Epithelial cell of prostate (primary cell): ENCODE results near the gene SLC2A14.
"Not testable (repeated sequence)": the region's sequence is repeated elsewhere in the genome, so short reads cannot be mapped to it uniquely, and the experiment has no call there.

Experiments used
- DNase-seq: peaks from one replicate; pipeline ENCODE4 v3.0.0-alpha.2; 2011; ENCODE audit warnings: low read depth, low spot score
- H3K27ac ChIP-seq: fragments of 450-650 bp; 2 replicates; pipeline ENCODE4 v1.5.1; 2017; ENCODE audit warnings: mild to moderate bottlenecking

Gene SLC2A14

DNA sequence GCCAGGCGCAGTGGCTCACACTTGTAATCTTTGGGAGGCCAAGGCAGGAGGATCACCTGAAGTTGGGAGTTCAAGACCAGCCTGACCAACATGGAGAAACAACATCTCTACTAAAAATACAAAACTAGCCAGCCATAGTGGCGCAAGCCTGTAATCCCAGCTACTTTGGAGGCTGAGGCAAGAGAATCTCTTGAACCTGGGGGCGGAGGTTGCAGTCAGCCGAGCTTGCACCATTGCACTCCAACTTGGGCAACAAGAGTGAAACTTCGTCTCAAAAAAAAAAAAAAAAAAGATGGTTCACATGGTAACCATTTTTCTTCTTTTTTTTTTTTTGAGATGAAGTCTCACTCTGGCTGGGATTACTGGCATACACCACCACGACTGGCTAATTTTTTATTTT, 35.3 kb downstream of the SLC2A14 start:
- no peak for DNase-seq
- H3K27ac ChIP-seq: no peak overlapping the region

DNA sequence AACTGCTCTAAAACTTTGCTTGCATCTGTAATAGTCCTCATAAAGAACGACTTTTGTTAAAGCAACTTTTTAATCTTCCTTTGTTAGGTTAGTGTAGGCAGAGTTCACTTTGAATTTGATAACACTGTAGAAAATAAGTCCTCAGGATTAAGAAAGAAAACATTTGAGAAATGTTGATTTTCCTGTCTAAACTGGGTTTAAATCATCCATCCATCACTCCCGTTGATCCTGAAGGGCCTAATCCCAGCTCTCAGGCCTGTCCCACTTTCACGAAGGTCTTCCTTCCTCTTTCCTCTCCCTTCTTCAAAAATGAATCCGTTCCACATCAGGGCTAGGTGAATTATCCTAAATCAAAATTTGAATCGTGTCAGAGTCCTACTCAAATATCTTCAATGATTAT, 36.9 kb downstream of the SLC2A14 start:
- no peak overlapping the region for H3K27ac ChIP-seq
- DNase-seq: no peak

DNA sequence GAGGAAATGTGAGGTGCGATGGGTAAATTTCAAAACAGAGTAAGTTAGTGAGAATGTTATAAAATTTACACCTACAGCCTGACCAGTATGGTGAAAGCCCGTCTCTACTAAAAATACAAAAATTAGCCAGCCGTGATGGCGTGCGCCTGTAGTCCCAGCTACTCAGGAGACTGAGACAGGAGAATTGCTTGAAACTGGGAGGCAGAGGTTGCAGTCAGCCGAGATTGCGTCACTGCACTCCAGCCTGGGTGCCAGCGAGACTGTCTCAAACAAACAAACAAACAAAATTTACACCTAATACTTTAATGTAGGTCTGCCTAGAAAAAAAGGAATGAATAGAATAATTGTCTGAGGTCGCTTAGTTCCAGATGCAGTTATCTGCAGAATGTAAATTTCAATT, 37.6 kb downstream of the SLC2A14 start:
- no peak for DNase-seq
- no peak overlapping the region for H3K27ac ChIP-seq

DNA sequence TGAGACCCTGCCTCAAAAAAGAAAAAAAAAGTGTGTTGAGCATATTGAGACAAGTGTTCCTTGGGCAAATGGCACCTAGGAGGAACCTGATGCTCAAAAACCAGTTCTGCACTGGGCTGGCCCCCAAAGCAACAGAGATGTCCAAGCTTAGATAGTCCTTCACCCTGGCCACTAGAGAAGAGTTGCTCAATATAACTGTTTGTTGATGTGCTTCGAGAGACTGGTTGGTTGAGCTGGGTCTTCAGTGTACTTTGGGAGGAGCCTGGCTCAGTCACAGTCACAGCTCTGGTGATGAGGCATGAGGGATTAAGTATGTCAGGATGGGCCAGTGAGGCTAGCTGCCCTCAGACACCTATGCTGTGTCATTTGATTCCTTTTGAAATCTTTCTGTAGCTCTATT, 38.0 kb downstream of the SLC2A14 start:
- H3K27ac ChIP-seq: no peak overlapping the region
- no peak for DNase-seq

- H3K27ac ChIP-seq: no peak overlapping the region
- no peak for DNase-seq
Measured at GRCh38 chr12:7833831-7834230, 38.9 kb downstream of the SLC2A14 start.

DNA sequence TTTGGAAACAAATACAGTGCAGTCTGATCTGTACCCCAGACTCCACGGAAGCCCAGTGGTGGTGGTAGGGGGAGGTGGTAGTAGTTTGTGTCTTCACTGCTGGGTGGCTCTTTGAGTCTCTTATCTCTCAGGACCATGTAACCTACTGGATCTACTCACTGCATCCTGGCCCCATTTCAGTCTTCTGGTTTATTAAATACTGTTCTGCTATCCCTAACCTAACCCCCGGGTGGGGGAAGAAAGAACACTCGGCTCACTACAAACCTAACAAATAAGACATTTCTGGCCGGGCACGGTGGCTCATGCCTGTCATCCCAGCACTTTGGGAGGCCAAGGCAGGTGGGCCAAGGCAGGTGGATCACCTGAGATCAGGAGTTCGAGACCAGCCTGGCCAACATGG, 39.5 kb downstream of the SLC2A14 start:
- not testable (repeated sequence) for DNase-seq, H3K27ac ChIP-seq

- no peak overlapping the region for H3K27ac ChIP-seq
- DNase-seq: no peak
Measured at GRCh38 chr12:7832059-7832696, 40.5 kb downstream of the SLC2A14 start.

DNA sequence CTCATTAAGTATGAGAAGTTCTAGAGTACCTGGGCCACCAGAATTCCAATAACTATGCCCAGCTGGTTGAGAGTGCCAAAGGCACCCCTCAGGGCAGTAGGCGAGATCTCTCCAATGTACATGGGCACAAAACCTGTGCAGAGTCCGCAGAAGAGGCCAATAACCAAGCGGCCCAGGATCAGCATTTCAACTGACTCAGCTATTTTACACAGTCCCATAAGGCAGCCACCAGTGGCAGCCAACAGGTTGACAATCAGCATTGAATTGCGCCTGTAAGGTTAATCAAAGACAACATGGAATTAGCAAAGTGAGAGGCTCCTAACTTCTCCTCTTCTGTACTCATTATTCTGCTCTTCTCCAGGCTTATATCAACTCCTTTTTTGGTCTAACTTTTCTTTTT, 43.0 kb downstream of the SLC2A14 start:
- H3K27ac ChIP-seq, DNase-seq: not testable (repeated sequence)

GRCh38 chr12:7825754-7826153, 47.0 kb downstream of the SLC2A14 start:
- H3K27ac ChIP-seq: peak overlapping the region; percentile 69
- DNase-seq: peak; percentile 69

DNA sequence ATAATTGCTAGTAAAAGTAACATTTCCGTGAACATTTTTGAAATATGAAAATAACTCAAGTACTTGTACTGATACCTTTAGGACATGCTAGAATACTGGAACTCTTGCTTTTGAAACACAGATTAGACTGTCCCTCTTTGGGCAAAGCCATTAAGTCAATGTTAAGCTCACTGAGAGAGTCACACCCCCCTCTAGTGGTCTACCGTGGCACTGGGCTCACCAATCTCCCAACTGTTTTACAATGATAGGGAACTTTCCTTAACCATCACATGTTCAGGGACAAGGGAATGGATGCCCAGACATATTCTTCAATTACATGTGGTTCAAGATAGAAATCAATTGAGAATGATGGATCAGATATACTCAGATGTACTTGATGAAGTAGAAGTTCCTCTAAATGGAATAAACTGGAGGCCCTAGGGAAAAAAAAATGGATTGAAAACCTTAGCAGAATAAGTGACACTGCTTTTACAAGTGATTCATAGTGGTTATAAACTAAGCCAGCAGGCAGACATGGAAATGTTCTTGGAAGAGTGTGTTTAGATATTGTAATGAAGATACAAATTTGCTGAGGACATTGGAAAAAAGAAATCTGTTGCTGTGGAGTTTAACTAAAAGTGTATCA, 65.7 kb downstream of the SLC2A14 start:
- H3K27ac ChIP-seq: no peak overlapping the region

DNA sequence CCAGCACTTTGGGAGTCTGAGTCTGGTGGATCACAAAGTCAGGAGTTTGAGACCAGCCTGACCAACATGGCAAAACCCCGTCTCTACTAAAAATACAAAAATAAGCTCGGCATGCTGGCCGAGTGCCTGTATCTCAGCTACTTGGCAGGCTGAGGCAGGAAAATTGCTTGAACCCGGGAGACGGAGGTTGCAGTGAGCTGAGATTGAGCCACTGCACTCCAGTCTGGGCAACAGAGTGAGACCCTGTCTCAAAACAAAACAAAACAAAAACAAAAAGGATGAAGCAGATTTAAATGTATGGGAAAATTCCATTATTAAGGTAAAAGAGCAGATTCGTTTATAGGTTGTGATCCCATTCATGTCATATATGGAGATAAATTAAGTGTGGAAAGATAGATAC, 66.4 kb downstream of the SLC2A14 start:
- not testable (repeated sequence) for DNase-seq, H3K27ac ChIP-seq

More for the DNA sequence above, 65.7 kb downstream of the SLC2A14 start:
- no peak for DNase-seq

GRCh38 chr12:7801460-7801859, 71.3 kb downstream of the SLC2A14 start:
- H3K27ac ChIP-seq: no peak overlapping the region
- no peak for DNase-seq

DNA sequence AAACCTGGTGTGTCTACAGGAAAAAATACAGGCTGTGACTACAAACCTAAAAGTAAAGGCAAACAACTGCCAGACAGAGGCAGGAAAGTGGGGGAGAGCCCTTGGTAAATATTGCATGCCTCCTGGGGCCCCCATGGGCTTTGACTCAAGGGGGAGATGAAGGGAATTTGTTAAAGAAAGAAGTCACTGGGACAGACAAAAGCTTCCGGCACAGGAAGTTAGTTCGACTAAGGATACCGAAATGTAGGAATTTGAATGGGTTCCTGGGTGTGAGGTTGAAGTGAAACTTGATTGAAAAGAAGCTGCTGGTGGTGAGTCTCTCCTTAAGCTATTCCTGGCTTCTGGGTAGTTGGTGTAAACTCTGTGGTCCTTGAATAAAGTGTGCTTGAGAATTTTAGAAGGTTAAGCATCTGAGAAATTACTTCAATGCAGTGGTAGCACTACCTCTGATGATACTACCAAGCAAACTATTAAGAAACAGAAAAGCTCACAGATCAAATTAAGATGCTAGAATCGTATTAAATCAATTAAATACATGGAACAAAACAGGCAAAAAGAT, 73.9 kb downstream of the SLC2A14 start:
- H3K27ac ChIP-seq, DNase-seq: not testable (repeated sequence)

GRCh38 chr12:7797698-7798398, 74.9 kb downstream of the SLC2A14 start:
- no peak overlapping the region for H3K27ac ChIP-seq
- no peak for DNase-seq

- not testable (repeated sequence) for DNase-seq, H3K27ac ChIP-seq
Measured at GRCh38 chr12:7797269-7797668, 75.4 kb downstream of the SLC2A14 start.

- no peak overlapping the region for H3K27ac ChIP-seq
- no peak for DNase-seq
Measured at GRCh38 chr12:7793211-7793610, 79.5 kb downstream of the SLC2A14 start.

GRCh38 chr12:7788884-7789528, 83.7 kb downstream of the SLC2A14 start, which contains the start of gene NANOG:
TSS of gene NANOG (plus strand) at chr12:7789402. CDS start at chr12:7789615, 213 bp downstream.
- DNase-seq, H3K27ac ChIP-seq: not testable (repeated sequence)

- H3K27ac ChIP-seq: no peak overlapping the region
- no peak for DNase-seq
Measured at GRCh38 chr12:7788294-7788660, 84.4 kb downstream of the SLC2A14 start.

DNA sequence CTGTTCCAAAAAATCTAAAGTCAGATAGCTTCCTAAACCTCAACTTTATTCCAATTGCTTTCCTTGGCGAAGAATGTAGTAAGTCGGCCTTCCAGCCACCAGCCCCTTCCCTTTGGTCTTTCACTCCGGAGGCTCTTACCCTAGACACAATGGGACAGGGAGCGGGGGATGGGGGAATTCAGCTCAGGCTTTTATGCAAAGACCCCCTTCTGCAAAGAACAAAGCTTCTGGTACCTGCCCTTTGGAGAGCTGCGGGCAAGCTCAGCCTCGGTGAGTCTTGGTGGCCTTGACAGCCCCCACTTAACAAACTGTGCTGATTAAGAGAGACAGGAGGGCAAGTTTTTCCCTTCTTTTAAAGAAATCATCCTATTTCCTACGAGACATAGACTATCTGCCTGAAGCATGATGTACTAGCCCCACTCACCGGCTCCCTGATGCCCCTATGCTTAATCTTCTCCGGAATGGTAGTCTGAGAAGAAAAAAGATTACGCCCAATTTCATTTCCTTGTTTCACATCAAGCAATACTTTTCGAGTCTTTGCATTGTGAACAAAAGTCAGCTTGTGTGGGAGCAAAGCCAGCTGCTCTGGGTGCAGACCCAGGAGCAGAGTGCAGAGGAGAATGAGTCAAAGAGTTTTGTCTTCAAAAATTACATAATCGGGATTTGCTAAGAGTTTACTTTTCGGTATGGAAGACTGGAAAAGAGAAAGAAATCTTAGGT, 85.0 kb downstream of the SLC2A14 start:
- DNase-seq: no peak
- H3K27ac ChIP-seq: no peak overlapping the region

- no peak for DNase-seq
- H3K27ac ChIP-seq: no peak overlapping the region
Measured at GRCh38 chr12:7784701-7785100, 88.0 kb downstream of the SLC2A14 start.
